GM23338 (cell line): ENCODE measurements around the gene WDR70. TPM values are rescaled to one million over a fixed set of nuclear protein-coding genes. Genes with fewer than 3 reads are reported as not detected.

Source experiments
- ATAC-seq: fragments of 200-7000 bp; cut with Tn5 transposase; 3 replicates; pipeline ENCODE4 v1.9.1; 2020
- DNase-seq: peaks from one replicate; pipeline ENCODE4 v3.0.0-alpha.2; 2015; ENCODE audit warnings: low spot score
- H2AFZ ChIP-seq: fragments of 200-600 bp; sonication (generic); 2 replicates; pipeline ENCODE4 v1.8.0; 2016; ENCODE audit warnings: antibody characterized with exemption, mild to moderate bottlenecking, moderate library complexity
- H3F3A ChIP-seq: fragments of 200-600 bp; sonication (generic); replicated peaks from 2 replicates; pipeline ENCODE4 v1.8.0; 2017; ENCODE audit warnings: antibody characterized with exemption, mixed run types, low read depth
- H3K27ac ChIP-seq: fragments of 200-600 bp; sonication (generic); 2 replicates; pipeline ENCODE4 v1.6.1; 2016; ENCODE audit warnings: low read depth
- H3K27me3 ChIP-seq: fragments of 200-600 bp; sonication (generic); 2 replicates; pipeline ENCODE4 v1.8.0; 2016; ENCODE audit warnings: mild to moderate bottlenecking, mixed run types, moderate library complexity; ENCODE audit not compliant: insufficient read depth
- H3K36me3 ChIP-seq: fragments of 200-600 bp; sonication (generic); 2 replicates; pipeline ENCODE4 v1.8.0; 2016; ENCODE audit warnings: mild to moderate bottlenecking; ENCODE audit not compliant: insufficient read depth
- H3K4me1 ChIP-seq: fragments of 200-600 bp; sonication (generic); 2 replicates; pipeline ENCODE4 v1.8.0; 2016; ENCODE audit warnings: mild to moderate bottlenecking, moderate library complexity; ENCODE audit not compliant: insufficient read depth
- H3K4me2 ChIP-seq: fragments of 200-600 bp; sonication (generic); 2 replicates; pipeline ENCODE4 v1.7.1; 2017; ENCODE audit warnings: mixed run types
- H3K4me3 ChIP-seq: fragments of 200-600 bp; sonication (generic); 2 replicates; pipeline ENCODE4 v1.6.1; 2016; ENCODE audit warnings: mixed run types
- H3K79me2 ChIP-seq: fragments of 200-600 bp; sonication (generic); replicated peaks from 2 replicates; pipeline ENCODE4 v1.8.0; 2017; ENCODE audit warnings: mild to moderate bottlenecking; ENCODE audit not compliant: insufficient read depth
- H3K9me2 ChIP-seq: fragments of 200-600 bp; sonication (generic); 2 replicates; pipeline ENCODE4 v1.8.0; 2017; ENCODE audit not compliant: insufficient read depth
- H4K20me1 ChIP-seq: fragments of 200-600 bp; sonication (generic); replicated peaks from 2 replicates; pipeline ENCODE4 v1.8.0; 2017; ENCODE audit warnings: mild to moderate bottlenecking; ENCODE audit not compliant: insufficient read depth
- H3K27ac Mint-ChIP-seq: 2 replicates; pipeline ENCODE4 v1.8.0; 2020; ENCODE audit warnings: inconsistent platforms, mild to moderate bottlenecking, moderate library complexity, mixed read lengths
- H3K27me3 Mint-ChIP-seq: 3 replicates; pipeline ENCODE4 v1.8.0; 2022; ENCODE audit warnings: low read depth, mild to moderate bottlenecking, moderate library complexity, mixed read lengths, inconsistent platforms; ENCODE audit not compliant: insufficient read depth, poor library complexity
- H3K36me3 Mint-ChIP-seq: 3 replicates; pipeline ENCODE4 v1.8.0; 2021; ENCODE audit warnings: low read depth, mild to moderate bottlenecking, inconsistent platforms, moderate library complexity, mixed read lengths
- H3K4me1 Mint-ChIP-seq: 3 replicates; pipeline ENCODE4 v1.8.0; 2020; ENCODE audit warnings: mild to moderate bottlenecking, inconsistent platforms, mixed read lengths
- H3K4me3 Mint-ChIP-seq: 3 replicates; pipeline ENCODE4 v1.8.0; 2021; ENCODE audit warnings: moderate library complexity, mild to moderate bottlenecking, inconsistent platforms, mixed read lengths
- H3K9me3 Mint-ChIP-seq: 3 replicates; pipeline ENCODE4 v1.8.0; 2020; ENCODE audit warnings: moderate library complexity, mild to moderate bottlenecking, inconsistent platforms, mixed read lengths
- CREB1 ChIP-seq: fragments of 250-450 bp; sonication (Bioruptor Pico); IDR thresholded peaks from 2 replicates; pipeline ENCODE4 v1.5.0; 2020; ENCODE audit warnings: low read depth, mild to moderate bottlenecking, moderate library complexity
- CTCF ChIP-seq, 2 experiments: fragments of 200-600 bp in 1 of 2; sonication (generic) in 1 of 2; conservative IDR thresholded peaks; 2 replicates each; pipeline versions ENCODE4 v1.5.1 to v1.6.1; 2016 to 2017; ENCODE audit warnings: antibody characterized with exemption in 2 of 2, low read depth in 2 of 2, mild to moderate bottlenecking in 2 of 2, moderate library complexity in 1 of 2
- ETS1 ChIP-seq: IDR thresholded peaks from 2 replicates; pipeline ENCODE4 v1.6.1; 2016; ENCODE audit warnings: antibody characterized with exemption
- EZH2 ChIP-seq: fragments of 200-600 bp; sonication (generic); IDR thresholded peaks from one replicate; pipeline ENCODE4 v1.8.0; 2017; ENCODE audit warnings: antibody characterized with exemption, mild to moderate bottlenecking, low read depth; ENCODE audit not compliant: unreplicated experiment
- EZH2phosphoT487 ChIP-seq: fragments of 200-600 bp; sonication (generic); IDR thresholded peaks from one replicate; pipeline ENCODE4 v1.8.1; 2018; ENCODE audit warnings: antibody characterized with exemption; ENCODE audit not compliant: unreplicated experiment
- NANOG ChIP-seq: IDR thresholded peaks from 2 replicates; pipeline ENCODE4 v1.6.1; 2016; ENCODE audit warnings: antibody characterized with exemption, borderline replicate concordance
- POLR2AphosphoS5 ChIP-seq: IDR thresholded peaks from 2 replicates; pipeline ENCODE4 v1.6.1; 2016; ENCODE audit warnings: antibody characterized with exemption, low read depth
- REST ChIP-seq: IDR thresholded peaks from one replicate; pipeline ENCODE4 v1.6.1; 2018; ENCODE audit warnings: antibody characterized with exemption; ENCODE audit not compliant: unreplicated experiment
- STAT1 ChIP-seq: IDR thresholded peaks from one replicate; pipeline ENCODE4 v1.6.1; 2016; ENCODE audit warnings: antibody characterized with exemption; ENCODE audit not compliant: unreplicated experiment
- ZNF114 ChIP-seq: fragments of 250-450 bp; sonication (Bioruptor Pico); IDR thresholded peaks from 2 replicates; pipeline ENCODE4 v1.5.0; 2020; ENCODE audit warnings: mild to moderate bottlenecking, moderate library complexity
- ZNF331 ChIP-seq: fragments of 250-450 bp; sonication (Bioruptor Pico); IDR thresholded peaks from 2 replicates; pipeline ENCODE4 v1.5.0; 2020; ENCODE audit warnings: low read depth, mild to moderate bottlenecking, moderate library complexity
- polyA plus RNA-seq: library from polyadenylated mRNA; unstranded; fragments of >200 nt; fragmentation: Nextera tagmentation; extraction: Ambion mirVana; gene quantifications from 2 replicates; pipeline ENCODE4 v1.2.1, GENCODE V29; 2016
- total RNA-seq: library from RNA; depleted of rRNA; stranded (reverse); fragments of >200 nt; shearing (Covaris generic); gene quantifications from 2 replicates; pipeline ENCODE4 v1.2.3, GENCODE V29; 2014

WDR70 gene
- total and polyA plus RNA-seq, 2 experiments from 2014 or later = 34.9 to 86.7 TPM

GRCh38 chr5:37771203-37771611 lies 392.1 kb downstream of the WDR70 start:
- H3K4me1 ChIP-seq = no peaks in the 10 kb centered on the region
- no peaks in the 10 kb centered on the region for H4K20me1 ChIP-seq
- H3K9me2 ChIP-seq = peaks cover 10% of the 10 kb centered on the region; the same call in 1 of the 2 replicates
- H3K36me3 ChIP-seq = no peaks in the 10 kb centered on the region
- H3F3A ChIP-seq = no peaks in the 10 kb centered on the region
- H3K4me3 ChIP-seq = no peak overlapping the region
- no peak overlapping the region for H3K27ac ChIP-seq
- Mint-ChIP-seq H3K27ac (no peak overlapping the region), H3K4me3 (no peak overlapping the region), H3K4me1 (no peaks in the 10 kb centered on the region), H3K36me3 (peaks cover 16% of the 10 kb centered on the region; the same call in 2 of the 3 replicates), H3K9me3 (peaks cover 22% of the 10 kb centered on the region), H3K27me3 (peaks cover 2% of the 10 kb centered on the region)
- no peaks in the 10 kb centered on the region for H3K27me3 ChIP-seq
- no peak overlapping the region for H3K4me2 ChIP-seq
- TF ChIP-seq ZNF331 (CRISPR knock-in tag) = no peak
- peak in 1 of 2 experiments; percentile 18; a peak in 1 of 4 replicates for TF ChIP-seq CTCF (conservative IDR thresholded peaks at IDR 0.05; ENCODE audit: low read depth in 2 of 2)
- no peak for DNase-seq
- ATAC-seq = no peak
- no peaks in the 10 kb centered on the region for H3K79me2 ChIP-seq
- H2AFZ ChIP-seq = peak overlapping the region; percentile 63; the same call in 1 of the 2 replicates

- Histone ChIP-seq H3K27ac (no peak overlapping the region), H3K4me1 (no peaks in the 10 kb centered on the region), H3K36me3 (no peaks in the 10 kb centered on the region), H4K20me1 (no peaks in the 10 kb centered on the region), H3K27me3 (no peaks in the 10 kb centered on the region), H3F3A (no peaks in the 10 kb centered on the region), H3K9me2 (peaks cover 9% of the 10 kb centered on the region; the same call in 1 of the 2 replicates), H3K79me2 (no peaks in the 10 kb centered on the region), H2AFZ (no peak overlapping the region), H3K4me3 (no peak overlapping the region), H3K4me2 (no peak overlapping the region)
- no peak for DNase-seq
- H3K9me3 Mint-ChIP-seq = peaks cover 22% of the 10 kb centered on the region
- H3K27ac Mint-ChIP-seq = no peak overlapping the region
- H3K4me3 Mint-ChIP-seq = no peak overlapping the region
- no peaks in the 10 kb centered on the region for H3K4me1 Mint-ChIP-seq
- ATAC-seq = no peak
- peaks cover 16% of the 10 kb centered on the region; the same call in 2 of the 3 replicates for H3K36me3 Mint-ChIP-seq
- H3K27me3 Mint-ChIP-seq = peaks cover 2% of the 10 kb centered on the region
- TF ChIP-seq REST = no peak
- no peak for TF ChIP-seq ZNF331 (CRISPR knock-in tag)
- TF ChIP-seq EZH2phosphoT487 = no peak
- TF ChIP-seq POLR2AphosphoS5 = no peak
- TF ChIP-seq ZNF114 (CRISPR knock-in tag) = no peak
- TF ChIP-seq EZH2 = no peak
- no peak for TF ChIP-seq CREB1 (CRISPR knock-in tag)
- TF ChIP-seq NANOG = no peak
- TF ChIP-seq STAT1 = no peak
- no peak for TF ChIP-seq ETS1
- TF ChIP-seq CTCF (conservative IDR thresholded peaks at IDR 0.05; ENCODE audit: low read depth in 2 of 2) = no peak
These were observed 392.6 kb downstream of the WDR70 start for GRCh38 chr5:37771731-37772130.
